NCI-H69 (cell line): Measurements from ENCODE around the gene SMAD4.
"Not testable (repeated sequence)": the region's sequence is repeated elsewhere in the genome, so short reads cannot be mapped to it uniquely, and the experiment has no call there.

ENCODE experiments used
- DNase-seq: peaks from one replicate; lab custom pipeline; 2025; lab: John Stamatoyannopoulos, UW

SMAD4 gene

DNA sequence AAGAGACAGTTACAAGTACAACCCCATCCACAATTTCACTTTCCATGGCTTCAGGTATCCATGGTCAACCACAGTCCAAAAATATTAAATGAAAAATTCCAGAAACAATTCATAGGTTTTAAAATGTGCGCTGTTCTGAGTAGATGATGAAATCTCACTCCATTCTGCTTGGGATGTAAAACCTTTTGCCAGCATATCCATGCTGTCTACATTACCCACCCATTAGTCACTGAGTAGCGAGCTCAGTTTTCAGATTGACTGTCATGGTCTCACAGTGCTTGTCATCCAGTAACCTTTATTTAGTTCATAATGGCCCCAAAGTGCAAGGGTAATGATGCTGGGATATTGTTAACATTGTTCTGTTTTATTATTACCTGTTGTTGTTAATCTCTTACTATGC is 40.5 kb downstream of the SMAD4 start:
- no peak for DNase-seq

DNA sequence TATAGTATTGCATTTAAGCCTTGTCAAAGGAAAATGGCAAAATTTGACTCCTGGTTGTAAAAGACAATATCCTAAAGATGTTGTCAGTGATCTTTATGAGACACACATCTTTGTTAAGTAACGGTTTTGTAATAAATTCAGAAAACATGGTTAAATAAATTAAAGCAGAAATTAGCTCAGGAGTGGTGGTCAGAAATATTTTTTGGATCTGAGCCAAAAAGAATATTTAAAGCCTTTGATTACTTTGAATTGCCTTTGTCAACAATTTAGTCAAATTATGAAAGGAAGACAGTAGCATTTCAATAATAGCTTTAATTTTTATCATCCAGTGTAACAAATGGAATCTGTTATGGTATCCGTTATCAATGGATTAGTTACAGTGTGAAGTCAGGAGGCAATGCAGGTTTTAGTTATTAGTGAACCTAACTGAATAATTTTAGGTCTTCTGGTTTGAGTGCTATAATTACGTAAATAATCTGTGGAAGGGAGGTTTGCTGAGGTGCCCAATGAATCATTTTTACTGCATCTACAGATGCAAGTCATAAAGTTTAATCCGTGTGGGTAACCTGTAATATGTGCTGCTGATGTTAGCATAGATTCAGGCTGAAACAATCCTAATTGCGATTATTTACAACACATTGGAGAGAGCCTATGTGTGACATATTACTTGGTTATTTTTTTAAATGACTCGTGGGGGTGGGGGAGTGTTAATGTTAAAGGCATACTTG is 42.7 kb downstream of the SMAD4 start:
- peak; percentile 61 for DNase-seq

DNA sequence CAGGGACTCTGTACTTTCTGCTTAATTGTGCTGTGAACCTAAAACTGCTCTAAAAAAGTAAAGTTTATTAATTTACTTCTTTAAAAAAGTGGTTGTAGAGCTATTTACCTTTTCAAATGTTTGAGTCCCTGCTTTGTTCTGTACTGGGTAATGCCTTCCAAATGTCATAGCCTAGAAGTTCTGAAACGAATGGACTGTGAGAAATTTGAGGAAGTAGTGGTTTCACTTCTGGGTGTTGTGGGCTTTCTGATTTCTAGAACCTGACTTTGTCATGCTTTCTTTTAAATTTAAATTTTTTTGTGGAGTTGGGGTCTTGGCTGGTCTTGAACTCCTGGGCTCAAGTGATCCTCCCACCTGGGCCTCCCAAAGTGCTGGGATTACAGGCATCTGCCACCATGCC is 44.6 kb downstream of the SMAD4 start:
- DNase-seq: no peak

DNA sequence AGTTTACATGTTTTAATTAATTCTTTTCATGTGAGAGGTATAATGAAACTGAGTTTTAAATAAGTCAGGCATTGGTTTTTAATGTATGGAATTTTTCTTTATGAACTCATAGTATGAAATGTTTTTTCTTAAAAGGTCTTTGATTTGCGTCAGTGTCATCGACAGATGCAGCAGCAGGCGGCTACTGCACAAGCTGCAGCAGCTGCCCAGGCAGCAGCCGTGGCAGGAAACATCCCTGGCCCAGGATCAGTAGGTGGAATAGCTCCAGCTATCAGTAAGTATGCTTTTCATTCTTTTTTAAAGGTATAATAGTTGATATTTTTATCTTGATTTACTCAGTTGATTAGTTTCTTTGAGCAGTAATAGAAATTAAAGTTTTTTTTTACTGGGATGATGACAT is 46.5 kb downstream of the SMAD4 start:
- no peak for DNase-seq

DNA sequence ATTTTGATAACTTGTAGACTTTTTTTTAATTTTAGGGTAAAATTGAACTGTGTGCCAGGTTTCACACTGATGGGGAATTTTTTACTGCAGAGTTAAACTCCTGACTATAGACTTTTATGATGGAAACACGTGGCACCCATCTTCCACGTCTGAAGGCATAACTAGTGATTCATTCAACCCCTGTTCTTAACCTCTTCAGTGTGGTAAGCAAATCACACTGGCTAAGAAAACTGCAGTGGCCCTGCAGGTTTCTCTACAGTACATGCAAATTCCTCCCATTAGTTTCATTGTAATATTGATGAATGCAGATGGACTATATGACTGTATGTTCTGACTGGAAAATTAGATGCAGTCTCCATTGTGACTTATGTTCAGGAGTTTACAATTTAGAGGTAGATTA is 47.2 kb downstream of the SMAD4 start:
- no peak for DNase-seq

DNA sequence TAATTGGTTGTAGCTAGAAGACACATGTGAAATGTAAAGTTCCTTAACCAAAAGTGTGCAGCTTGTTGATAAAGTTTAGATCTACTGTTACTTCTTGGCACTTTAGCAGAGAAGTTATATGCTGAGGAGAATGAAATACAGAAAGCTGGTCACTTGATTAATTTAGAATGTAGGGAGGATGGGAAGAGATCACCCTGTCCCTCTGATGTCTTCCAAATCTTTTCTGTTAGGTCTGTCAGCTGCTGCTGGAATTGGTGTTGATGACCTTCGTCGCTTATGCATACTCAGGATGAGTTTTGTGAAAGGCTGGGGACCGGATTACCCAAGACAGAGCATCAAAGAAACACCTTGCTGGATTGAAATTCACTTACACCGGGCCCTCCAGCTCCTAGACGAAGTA is 48.0 kb downstream of the SMAD4 start:
- DNase-seq: no peak

DNA sequence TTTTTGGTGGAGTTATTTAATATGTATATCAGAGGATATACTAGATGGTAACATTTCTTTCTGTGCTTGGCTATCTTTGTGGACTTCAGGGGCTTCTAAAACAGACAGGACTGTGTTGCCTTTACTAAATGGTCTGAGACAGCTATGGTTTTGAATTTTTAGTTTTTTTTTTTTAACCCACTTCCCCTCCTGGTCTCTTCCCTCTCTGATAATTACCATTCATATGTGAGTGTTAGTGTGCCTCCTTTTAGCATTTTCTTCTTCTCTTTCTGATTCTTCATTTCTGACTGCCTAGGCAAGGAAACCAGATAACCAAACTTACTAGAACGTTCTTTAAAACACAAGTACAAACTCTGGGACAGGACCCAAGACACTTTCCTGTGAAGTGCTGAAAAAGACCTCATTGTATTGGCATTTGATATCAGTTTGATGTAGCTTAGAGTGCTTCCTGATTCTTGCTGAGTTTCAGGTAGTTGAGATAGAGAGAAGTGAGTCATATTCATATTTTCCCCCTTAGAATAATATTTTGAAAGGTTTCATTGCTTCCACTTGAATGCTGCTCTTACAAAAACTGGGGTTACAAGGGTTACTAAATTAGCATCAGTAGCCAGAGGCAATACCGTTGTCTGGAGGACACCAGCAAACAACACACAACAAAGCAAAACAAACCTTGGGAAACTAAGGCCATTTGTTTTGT is 52.7 kb downstream of the SMAD4 start:
- no peak for DNase-seq

DNA sequence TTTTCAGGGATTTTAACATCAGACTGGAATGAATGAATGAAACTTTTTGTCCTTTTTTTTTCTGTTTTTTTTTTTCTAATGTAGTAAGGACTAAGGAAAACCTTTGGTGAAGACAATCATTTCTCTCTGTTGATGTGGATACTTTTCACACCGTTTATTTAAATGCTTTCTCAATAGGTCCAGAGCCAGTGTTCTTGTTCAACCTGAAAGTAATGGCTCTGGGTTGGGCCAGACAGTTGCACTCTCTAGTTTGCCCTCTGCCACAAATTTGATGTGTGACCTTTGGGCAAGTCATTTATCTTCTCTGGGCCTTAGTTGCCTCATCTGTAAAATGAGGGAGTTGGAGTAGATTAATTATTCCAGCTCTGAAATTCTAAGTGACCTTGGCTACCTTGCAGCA is 53.4 kb downstream of the SMAD4 start:
- no peak for DNase-seq

DNA sequence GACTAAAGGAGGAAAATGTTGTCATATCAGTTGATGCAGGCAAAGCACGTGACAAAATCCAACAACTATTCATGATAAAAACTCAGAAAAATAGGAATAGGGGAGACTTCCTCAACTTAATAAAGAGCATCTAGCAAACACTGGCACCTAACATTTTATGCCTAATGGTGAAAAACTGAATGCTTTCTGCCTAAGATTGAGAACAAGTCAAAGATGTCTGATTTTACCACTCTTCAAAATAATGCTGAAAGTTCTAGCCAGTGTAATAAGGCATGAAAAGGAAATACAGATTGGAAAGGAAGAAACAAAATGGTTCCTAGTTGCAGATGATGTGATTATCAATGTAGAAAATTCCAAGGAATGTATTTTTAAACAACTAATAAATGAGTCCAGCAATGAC is 58.4 kb downstream of the SMAD4 start:
- DNase-seq: no peak

DNA sequence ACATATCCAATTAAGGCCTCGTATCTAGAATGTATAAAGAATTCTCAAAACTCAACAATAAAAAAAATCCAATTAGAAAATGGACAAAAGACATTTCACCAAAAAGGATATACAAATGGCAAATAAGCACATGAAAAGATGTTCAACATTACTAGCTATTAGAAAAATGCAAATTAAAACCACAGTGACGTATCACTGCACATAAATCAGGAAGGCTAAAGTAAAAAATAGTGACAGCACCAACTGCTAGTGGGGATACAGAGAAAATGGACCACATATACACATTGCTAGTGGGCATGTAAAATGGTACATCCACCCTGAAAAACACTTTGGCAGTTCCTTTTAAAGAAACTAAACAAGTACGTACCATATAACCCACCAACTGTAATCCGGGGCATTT is 59.7 kb downstream of the SMAD4 start:
- no peak for DNase-seq

DNA sequence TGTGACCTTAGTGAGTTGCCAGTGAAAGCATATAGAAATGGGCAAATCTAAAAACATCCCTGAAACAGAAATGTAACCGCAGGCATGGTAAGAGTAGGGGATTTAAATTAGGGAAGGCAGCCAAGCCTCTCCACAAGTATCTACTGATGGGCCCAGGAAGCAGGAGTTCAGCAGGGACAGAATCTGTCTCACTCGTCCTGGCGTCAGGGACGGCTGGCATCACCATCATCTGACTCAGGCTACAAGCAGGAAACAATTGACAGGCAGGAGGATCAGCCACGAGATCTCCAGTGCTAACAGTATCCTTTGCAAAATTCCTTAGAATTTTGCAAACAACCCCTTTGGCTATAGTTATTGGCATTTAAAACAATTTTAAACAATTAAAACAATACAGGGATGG is 61.3 kb downstream of the SMAD4 start:
- no peak for DNase-seq

DNA sequence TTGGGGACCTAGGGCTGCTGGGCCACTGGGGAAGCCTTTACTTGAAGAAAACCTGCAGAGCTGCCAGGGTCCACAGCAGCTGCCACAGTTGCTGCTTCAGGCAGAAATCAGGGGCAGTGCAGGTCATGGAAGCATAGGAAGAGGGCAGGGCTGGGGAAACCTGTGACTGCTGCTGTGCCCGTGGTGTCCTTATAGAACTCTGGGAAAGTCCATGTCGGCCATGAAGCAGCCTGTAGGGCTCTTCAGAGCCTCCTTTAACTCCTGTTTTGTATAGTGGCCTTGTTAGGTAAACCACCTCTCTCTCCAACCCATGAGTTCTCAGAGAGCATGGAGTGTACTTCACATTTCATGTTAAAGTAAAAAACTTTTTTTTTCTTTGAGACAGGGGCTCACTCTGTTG is 62.1 kb downstream of the SMAD4 start:
- DNase-seq: no peak

DNA sequence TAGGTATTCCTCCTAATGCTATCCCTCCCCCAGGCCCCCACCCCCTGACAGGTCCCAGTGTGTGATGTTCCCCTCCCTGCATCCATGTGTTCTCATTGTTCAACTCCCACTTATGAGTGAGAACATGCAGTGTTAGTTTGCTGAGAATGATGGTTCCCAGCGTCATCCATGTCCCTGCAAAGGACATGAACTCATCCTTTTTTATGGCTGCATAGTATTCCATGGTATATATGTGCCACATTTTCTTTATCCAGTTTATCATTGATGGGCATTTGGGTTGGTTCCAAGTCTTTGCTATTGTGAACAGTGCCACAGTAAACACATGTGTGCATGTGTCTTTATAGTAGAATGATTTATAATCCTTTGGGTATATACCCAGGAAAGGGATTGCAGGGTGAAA is 63.0 kb downstream of the SMAD4 start:
- not testable (repeated sequence) for DNase-seq

DNA sequence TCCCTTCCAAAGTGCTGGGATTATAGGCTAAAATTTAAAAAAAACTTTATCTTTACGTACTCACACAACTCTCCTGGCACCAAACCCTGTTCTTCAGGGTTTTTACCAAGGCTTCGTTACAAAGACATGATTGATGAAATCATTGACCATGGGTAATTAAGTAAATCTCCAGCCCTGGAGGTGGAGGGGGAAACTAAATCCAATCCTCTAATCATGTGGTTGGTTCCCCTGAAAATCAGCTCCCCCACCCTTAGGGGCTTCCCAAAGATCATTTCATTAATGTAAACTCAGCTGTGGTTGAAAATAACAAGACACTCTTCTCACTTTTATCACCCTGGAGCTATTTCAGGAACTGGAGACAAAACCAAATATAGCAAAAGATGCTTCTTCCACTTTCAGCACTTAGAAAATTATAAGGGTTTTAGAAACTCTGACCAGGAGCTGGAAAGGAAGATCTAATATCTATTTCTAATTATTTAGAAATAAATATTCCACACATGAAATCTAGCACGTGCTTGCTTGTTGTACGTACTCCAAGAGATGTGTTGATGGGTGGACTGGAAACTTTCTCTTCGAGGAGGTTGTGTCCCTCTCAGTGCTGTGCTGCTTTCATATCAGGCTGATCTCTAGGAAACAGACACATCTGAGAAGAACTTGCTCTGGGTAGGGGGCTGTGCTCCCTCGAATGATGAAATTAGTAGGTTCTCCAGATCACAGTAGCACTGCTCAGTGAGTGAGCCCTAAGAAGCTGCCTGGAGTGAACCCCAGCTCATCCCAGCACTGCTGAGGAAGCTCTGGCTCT is 67.2 kb downstream of the SMAD4 start:
- no peak for DNase-seq

DNA sequence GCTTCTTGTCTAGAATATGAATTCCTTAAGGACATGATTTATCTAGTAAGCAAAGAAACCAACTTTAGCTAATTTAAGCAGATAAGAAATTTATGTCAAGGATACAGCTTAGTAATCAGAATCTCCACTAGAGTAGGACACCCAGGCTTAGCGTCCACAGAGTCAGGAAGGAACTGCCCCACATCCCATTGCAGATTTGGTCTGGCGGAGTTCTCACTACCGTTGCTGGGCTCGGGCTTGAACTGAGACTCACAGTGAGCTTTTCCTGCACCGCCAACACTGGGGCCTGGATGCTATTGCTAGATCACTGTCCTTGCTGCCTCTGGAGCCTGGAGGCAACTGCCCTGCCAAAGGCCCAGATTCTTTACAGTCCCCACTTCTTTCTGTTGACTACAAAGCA is 68.1 kb downstream of the SMAD4 start:
- DNase-seq: no peak

DNA sequence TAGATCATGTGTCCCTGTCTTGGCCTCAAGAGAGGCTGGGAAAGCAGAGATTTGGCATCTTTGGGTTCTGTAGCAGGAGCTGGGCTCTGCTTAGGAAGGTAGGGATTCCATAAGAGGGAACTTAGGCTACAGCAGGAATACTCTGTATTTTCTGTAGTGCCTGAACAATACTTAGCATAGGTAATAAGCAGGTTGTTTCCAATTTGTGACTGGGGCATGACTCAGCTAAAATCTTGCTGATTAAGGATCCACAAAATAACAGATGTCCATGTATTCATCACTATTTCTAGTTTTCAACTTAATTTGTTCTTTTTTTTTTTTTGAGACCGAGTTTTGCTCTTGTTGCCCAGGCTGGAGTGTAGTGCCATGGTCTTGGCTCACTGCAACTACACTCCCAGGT is 68.5 kb downstream of the SMAD4 start:
- no peak for DNase-seq

DNA sequence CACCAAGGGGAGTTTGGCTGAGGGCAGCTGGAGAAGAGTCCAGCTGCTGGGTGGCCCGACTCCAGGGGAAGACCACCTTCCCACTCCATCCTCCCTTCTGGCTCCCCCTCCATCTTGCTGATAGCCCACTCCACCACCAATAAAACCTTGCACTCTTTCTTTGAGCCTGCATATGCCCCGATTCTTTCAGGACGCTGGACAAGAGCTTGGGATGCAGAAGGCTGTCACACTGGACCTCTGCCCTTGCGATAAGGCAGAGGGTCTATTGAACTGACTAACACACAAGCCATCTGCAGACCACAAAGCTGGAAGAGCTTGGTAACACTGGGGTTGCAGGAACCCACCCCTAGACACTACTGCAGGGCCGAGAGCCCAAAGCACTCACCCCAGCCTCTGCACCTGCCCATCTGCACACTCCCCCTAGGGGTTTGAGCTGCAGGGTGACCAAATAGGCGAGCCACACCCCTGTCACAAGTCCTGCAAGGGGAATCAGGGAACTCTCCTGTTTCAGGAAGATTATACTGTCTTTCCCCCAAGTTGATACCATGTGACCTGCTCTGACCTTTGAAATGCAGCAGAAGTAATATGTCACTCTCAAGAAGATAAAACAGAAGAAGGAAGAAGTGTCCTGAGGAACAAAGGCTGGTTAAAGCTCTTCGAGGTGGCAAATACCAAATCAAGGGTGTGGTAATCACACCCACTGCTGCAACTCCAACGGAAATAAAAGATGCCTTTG is 70.5 kb downstream of the SMAD4 start:
- no peak for DNase-seq

DNA sequence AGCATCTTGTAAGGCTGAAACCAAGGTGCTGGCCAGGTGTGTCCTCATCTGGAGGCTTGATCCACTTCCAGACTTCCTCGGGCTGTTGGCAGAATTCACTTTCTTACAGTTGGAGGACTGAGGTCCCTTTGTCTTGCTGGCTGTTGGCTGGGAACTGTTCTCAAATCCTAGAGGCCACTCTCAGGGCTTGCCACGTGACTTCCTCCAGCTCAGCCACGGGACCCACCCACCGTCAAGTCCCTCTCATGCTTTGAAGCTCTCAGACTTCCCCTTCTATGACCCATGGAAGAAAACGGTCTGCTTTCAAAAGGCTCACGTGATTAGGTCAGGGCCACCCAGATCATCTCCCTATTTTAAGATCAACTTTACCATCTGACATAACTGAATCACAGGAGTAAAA is 77.1 kb downstream of the SMAD4 start:
- DNase-seq: no peak

DNA sequence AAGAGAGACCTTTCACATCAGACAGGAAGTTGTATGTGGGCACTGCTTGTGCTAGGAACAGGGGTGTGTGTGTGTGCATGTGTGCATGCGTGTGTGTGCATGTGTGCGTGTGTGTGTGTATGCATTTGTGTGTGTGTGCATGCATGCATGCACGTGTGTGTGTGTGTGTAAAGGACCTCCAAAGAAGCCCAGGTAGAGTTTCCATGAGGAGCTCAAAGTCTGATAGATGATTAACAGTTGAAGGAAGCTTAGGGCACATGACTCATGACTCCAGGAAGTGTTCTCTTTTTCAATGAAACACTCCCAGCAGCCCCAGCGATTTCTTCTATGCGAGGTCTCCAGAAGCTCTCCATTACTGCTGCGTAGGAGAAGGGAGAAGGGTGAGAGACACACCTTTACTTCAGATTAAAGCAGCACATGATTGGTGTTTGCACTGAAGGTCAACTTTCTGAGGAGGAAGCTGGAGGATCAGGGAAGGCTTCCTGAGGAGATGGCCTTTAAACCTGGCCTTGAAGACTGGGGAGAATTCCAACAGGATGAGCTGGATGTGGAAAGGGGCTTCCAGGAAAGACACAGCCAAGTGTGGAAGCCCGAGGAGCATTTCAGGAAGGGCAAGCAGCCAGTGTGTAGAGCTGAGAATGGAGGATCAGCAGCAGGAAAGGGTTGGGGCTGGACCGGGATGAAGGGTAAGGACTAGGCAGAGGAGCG is 77.7 kb downstream of the SMAD4 start:
- DNase-seq: no peak

DNA sequence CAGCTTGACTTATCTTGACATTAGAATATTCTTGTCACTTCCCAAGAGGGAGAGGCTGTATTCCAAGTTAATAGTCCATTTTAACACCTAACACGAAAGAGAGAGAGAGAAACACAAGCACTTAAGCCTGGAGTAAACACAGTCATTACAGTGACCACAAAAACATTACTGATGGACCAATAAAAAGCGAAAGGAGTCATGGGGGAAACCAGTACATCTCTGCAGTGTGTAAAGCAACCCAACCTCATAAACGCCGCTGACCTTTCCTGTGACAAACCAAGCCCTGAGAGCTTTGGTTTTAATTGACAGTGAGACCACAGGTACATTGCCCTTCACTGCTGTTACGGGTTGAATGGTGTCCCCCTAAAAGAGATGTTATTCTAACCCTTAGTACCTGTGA is 78.3 kb downstream of the SMAD4 start:
- no peak for DNase-seq

DNA sequence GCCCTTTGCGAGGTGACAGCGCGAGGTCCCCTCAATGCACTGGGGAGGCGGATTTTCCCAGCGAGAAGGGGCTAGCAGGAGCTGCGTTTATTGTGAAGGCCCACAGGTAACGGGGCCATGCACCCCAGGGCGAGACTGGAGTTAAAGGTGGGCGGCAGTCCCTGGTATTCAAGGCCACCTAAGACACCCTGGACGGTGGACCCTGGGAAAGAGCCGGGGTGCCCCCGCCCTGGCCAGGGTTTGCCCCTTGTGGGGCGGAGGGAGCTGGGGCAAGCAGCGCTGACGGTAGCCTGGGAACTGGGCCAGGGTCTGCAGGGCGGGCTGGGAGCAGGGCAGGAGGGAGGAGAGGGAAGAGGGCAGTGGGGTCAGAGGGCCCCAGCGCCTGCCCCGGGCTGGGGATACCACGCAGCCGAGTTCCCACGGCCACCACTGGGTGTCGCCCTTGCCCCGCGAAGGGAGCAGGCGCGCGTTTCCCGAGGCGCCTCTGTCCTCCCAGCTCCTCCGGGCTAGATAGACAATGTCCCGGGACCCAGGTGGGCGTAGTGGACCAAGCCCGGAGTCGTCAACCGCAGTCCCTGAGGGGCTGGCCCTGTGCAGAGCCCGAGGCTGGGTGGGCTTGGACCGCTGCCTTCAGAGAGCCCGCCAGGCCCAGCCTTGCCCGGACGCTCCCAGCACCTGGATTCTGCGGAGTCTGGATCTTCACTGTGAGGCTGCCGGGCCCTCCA is 80.2 kb downstream of the SMAD4 start:
- peak; percentile 74 for DNase-seq
